Measurements from ENCODE around the gene CHD2. TPM values are rescaled to one million over a fixed set of nuclear protein-coding genes. Genes with fewer than 3 reads are reported as not detected.

Gene CHD2
- total RNA-seq, 1 experiment from 2014 or later, result 63.3 TPM

- Mint-ChIP-seq H3K27me3 (ENCODE audit: low read depth) (peaks cover 5% of the 10 kb centered on the region), H3K27ac (peak overlapping the region in 1 of 3 experiments; percentile 92; a peak in 2 of 7 replicates), H3K4me3 (no peak overlapping the region), H3K9me3 (no peaks in the 10 kb centered on the region; a peak in 1 of 5 replicates), H3K4me1 (peaks cover 66 to 81% of the 10 kb centered on the region in 2 experiments), H3K36me3 (ENCODE audit: insufficient read depth in 1 of 3, low read depth in 3 of 3) (peaks cover 30 to 78% (median 50%) of the 10 kb centered on the region in 3 experiments)
- H2BK20ac ChIP-seq (ENCODE audit: low read depth, low read length, poor library complexity, severe bottlenecking), result no peak overlapping the region
- H2BK12ac ChIP-seq (ENCODE audit: insufficient read length, low read depth, low read length), result no peak overlapping the region
- H3K4me1 ChIP-seq (ENCODE audit: insufficient read depth, low read length), result peaks cover 18% of the 10 kb centered on the region
- H3K4me2 ChIP-seq (ENCODE audit: insufficient read depth, insufficient read length, low read length), result no peak overlapping the region
- H3K14ac ChIP-seq (ENCODE audit: insufficient read depth, low read length), result no peak overlapping the region
- H3K79me1 ChIP-seq (ENCODE audit: insufficient read depth, low read depth, low read length, poor library complexity, severe bottlenecking), result peaks cover 8% of the 10 kb centered on the region
- no peak overlapping the region for H3K18ac ChIP-seq (ENCODE audit: insufficient read length, low read depth, low read length)
- H3K23me2 ChIP-seq (ENCODE audit: insufficient read length, low read depth, low read length, poor library complexity, severe bottlenecking), result peaks cover 19% of the 10 kb centered on the region
- H3K56ac ChIP-seq (ENCODE audit: insufficient read length, low read depth, low read length), result no peak overlapping the region
- H3K27me3 ChIP-seq (ENCODE audit: insufficient read depth, low read length), result no peaks in the 10 kb centered on the region; the same call in 1 of the 2 replicates
- no peak overlapping the region for H4K5ac ChIP-seq (ENCODE audit: insufficient read length, low read depth, low read length)
- H4K91ac ChIP-seq (ENCODE audit: insufficient read length, low read depth, low read length), result no peak overlapping the region
- no peak overlapping the region for H3K23ac ChIP-seq (ENCODE audit: insufficient read length, low read depth, low read length)
- DNase-seq, result no peak
- H3T11ph ChIP-seq (ENCODE audit: low read length), result no peak overlapping the region
- H3K79me2 ChIP-seq (ENCODE audit: insufficient read depth, low read length), result peaks cover 28% of the 10 kb centered on the region; the same call in 1 of the 2 replicates
- H4K20me1 ChIP-seq (ENCODE audit: control insufficient read depth, insufficient read depth, insufficient read length), result no peaks in the 10 kb centered on the region
- H2BK120ac ChIP-seq (ENCODE audit: low read depth, low read length, poor library complexity, severe bottlenecking), result no peak overlapping the region
- no peak overlapping the region for H3K27ac ChIP-seq (ENCODE audit: insufficient read length, low read depth, low read length)
- H2BK15ac ChIP-seq (ENCODE audit: low read depth, low read length), result no peak overlapping the region
- H4K8ac ChIP-seq (replicated peaks; ENCODE audit: insufficient read length, low read depth, low read length), result no peak overlapping the region
- WGBS (ENCODE audit: extremely low coverage, insufficient read length, low lambda C conversion rate), result no CpG with 5 or more reads among the region's 6 CpGs
- no peak overlapping the region for H2BK5ac ChIP-seq (ENCODE audit: insufficient read length, low read length)
- TF ChIP-seq CTCF (conservative IDR thresholded peaks at IDR 0.05), result no peak
- no peak overlapping the region for H3K9ac ChIP-seq (ENCODE audit: extremely low read depth, insufficient read length, low read length)
- no peak overlapping the region for H3K4ac ChIP-seq (ENCODE audit: low read depth, low read length)
- H3K9me3 ChIP-seq (ENCODE audit: control insufficient read depth, low read depth, low read length), result no peaks in the 10 kb centered on the region
- H2AFZ ChIP-seq (ENCODE audit: low read length), result no peak overlapping the region
- no peak overlapping the region for H2AK5ac ChIP-seq (ENCODE audit: insufficient read length, low read length)
Measured at GRCh38 chr15:93068581-93069199, 168.6 kb downstream of the CHD2 start.

All from H9 (cell line).